ENCODE measurements around the gene CAMSAP3.
A peak's percentile ranks its signal among the peaks of the same experiment; 100 is the strongest.

CAMSAP3 gene

GRCh38 chr19:7661744-7662538 lies 66.3 kb downstream of the CAMSAP3 start:
- TF ChIP-seq ZFX (IDR thresholded peaks at IDR 0.05) (no peak), CTCF (conservative IDR thresholded peaks at IDR 0.05) (no peak)
- no peak overlapping the region for H3K27ac ChIP-seq

- H3K27ac ChIP-seq, result no peak overlapping the region
- no peak for TF ChIP-seq ZFX (IDR thresholded peaks at IDR 0.05)
- TF ChIP-seq CTCF (conservative IDR thresholded peaks at IDR 0.05), result no peak
Observed at GRCh38 chr19:7662657-7663056, 67.0 kb downstream of the CAMSAP3 start.

GRCh38 chr19:7663706-7664105 lies 68.0 kb downstream of the CAMSAP3 start:
- TF ChIP-seq CTCF (conservative IDR thresholded peaks at IDR 0.05) (no peak), ZFX (IDR thresholded peaks at IDR 0.05) (no peak)

DNA sequence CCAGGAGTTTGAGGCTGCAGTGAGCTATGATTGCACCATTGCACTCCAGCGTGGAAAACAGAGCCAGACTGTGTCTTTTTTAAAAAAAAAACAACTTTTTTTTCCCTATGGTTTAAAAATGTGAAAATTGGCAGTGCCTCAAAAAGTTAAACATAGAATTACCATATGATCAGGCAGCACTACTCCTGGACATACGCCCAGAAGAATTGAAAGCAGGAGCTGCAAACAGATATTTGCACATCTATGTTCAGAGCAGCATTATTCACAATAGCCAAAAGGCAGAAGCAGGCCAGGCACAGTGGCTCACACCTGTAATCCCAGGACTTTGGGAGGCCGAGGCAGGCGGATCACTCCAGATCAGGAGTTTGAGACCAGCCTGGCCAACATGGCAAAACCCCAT lies 69.4 kb downstream of the CAMSAP3 start:
- H3K27ac ChIP-seq, result peak overlapping the region; percentile 42
- TF ChIP-seq ZFX (IDR thresholded peaks at IDR 0.05) (no peak), CTCF (conservative IDR thresholded peaks at IDR 0.05) (no peak)

More at GRCh38 chr19:7663706-7664105, 68.0 kb downstream of the CAMSAP3 start:
- H3K27ac ChIP-seq, result no peak overlapping the region

Measured in C4-2B (cell line).